ENCODE results near the gene RHEX. TPM values are rescaled to one million over a fixed set of nuclear protein-coding genes. Genes with fewer than 3 reads are reported as not detected.

RHEX gene
- total RNA-seq, 1 donor from 2014 or later, result 34.8 TPM

DNA sequence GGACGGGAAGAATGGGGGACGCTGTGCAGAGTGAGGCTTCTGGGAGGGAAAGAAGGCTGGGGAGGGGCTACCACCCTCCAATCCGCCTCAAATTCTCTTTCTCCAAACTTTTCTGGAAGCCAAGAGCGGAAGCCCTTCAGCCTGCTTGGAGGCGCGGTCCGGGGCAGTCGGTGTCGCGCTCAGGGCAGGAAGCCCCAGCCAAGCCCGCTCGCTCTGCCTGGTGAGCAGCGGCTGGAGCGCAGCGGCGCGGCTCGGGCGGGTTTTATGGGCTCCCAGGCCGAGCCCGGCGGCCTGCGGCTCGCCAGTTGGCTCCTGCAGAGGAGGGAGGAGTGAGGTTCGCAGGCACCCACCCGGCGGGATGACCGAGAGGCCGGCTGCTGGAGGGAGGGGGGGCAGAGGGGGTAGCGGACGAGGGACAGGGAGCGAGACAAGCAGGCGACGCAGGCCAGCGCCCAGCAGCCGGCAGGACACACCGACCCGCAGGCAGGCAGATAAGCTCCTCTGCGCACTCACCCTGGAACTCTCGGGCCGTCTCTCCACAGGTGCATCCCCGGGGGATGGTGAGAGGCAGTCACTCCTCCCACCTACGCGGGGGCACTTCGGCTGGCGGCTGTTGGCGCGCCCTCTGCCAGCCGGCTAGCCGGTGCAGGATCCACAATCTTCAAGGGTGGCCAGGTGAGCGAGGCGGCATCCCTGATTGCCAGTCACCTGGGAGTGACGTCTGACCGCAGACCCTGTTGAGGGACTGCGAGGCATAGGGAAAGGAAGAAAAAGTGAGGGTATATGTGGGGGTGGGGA is 64.4 kb downstream of the RHEX start, which contains the start of gene AVPR1B:
TSS of gene AVPR1B (minus strand) at position 238 of the 798 bp plus-strand sequence. CDS start 498 bp downstream, outside the sequence.
- Mint-ChIP-seq H3K27me3 (peaks cover 22% of the 10 kb centered on the region), H3K27ac (peak within 1 kb of the TSS; percentile 50), H3K4me1 (peaks cover 13% of the 10 kb centered on the region), H3K4me3 (peak within 1 kb of the TSS; percentile 77), H3K9me3 (peaks cover 12% of the 10 kb centered on the region), H3K36me3 (ENCODE audit: low read depth) (no peaks in the 10 kb centered on the region)
- ATAC-seq (ENCODE audit: low read depth) (peak; percentile 88), DNase-seq (peak; percentile 49)
- intact Hi-C loops (cut with micrococcal nuclease), result loop anchor here (5.0 kb wide), 1 partner anchor 405 kb away; no protein-coding TSS in a partner anchor
- no peak for TF ChIP-seq CTCF (IDR thresholded peaks at IDR 0.05)
- CTCF ChIA-PET, result interaction anchor here (0.6 to 1.5 kb wide), 5 partner anchors 87 to 198 kb away, joined by 3 to 5 read pairs (median 3); no protein-coding TSS in a partner anchor
- POLR2A ChIA-PET, result interaction anchor here (0.5 kb wide), 1 partner anchor 325 kb away, joined by 4 read pairs; no protein-coding TSS in a partner anchor

GRCh38 chr1:206120406-206120805 is 67.4 kb downstream of the RHEX start:
- DNase-seq, result no peak
- Mint-ChIP-seq H3K9me3 (peaks cover 16% of the 10 kb centered on the region), H3K4me3 (no peak overlapping the region), H3K4me1 (peaks cover 13% of the 10 kb centered on the region), H3K36me3 (ENCODE audit: low read depth) (no peaks in the 10 kb centered on the region), H3K27ac (no peak overlapping the region), H3K27me3 (peaks cover 32% of the 10 kb centered on the region)
- no peak for ATAC-seq (ENCODE audit: low read depth)
- no peak for TF ChIP-seq CTCF (IDR thresholded peaks at IDR 0.05)
- ChIA-PET CTCF (no interaction called here), POLR2A (no interaction called here)
- intact Hi-C loops (cut with micrococcal nuclease), result no loop called here

- Mint-ChIP-seq H3K36me3 (ENCODE audit: low read depth) (no peaks in the 10 kb centered on the region), H3K9me3 (peaks cover 16% of the 10 kb centered on the region), H3K4me1 (peaks cover 13% of the 10 kb centered on the region), H3K4me3 (no peak overlapping the region), H3K27me3 (peaks cover 33% of the 10 kb centered on the region), H3K27ac (no peak overlapping the region)
- TF ChIP-seq CTCF (IDR thresholded peaks at IDR 0.05), result no peak
- POLR2A ChIA-PET, result no interaction called here
- CTCF ChIA-PET, result no interaction called here
- no peak for ATAC-seq (ENCODE audit: low read depth)
- no peak for DNase-seq
- intact Hi-C loops (cut with micrococcal nuclease), result no loop called here
Measured at GRCh38 chr1:206121269-206121668, 68.3 kb downstream of the RHEX start.

GRCh38 chr1:206122686-206123085 is 69.7 kb downstream of the RHEX start:
- Mint-ChIP-seq H3K4me3 (no peak overlapping the region), H3K4me1 (peaks cover 5% of the 10 kb centered on the region), H3K27me3 (peaks cover 41% of the 10 kb centered on the region), H3K27ac (no peak overlapping the region), H3K36me3 (ENCODE audit: low read depth) (no peaks in the 10 kb centered on the region), H3K9me3 (peaks cover 16% of the 10 kb centered on the region)
- DNase-seq (no peak), ATAC-seq (ENCODE audit: low read depth) (no peak)
- CTCF ChIA-PET, result no interaction called here
- intact Hi-C loops (cut with micrococcal nuclease), result no loop called here
- POLR2A ChIA-PET, result no interaction called here
- no peak for TF ChIP-seq CTCF (IDR thresholded peaks at IDR 0.05)

- CTCF ChIA-PET, result no interaction called here
- H3K27ac Mint-ChIP-seq, result no peak overlapping the region
- H3K36me3 Mint-ChIP-seq (ENCODE audit: low read depth), result no peaks in the 10 kb centered on the region
- ATAC-seq (ENCODE audit: low read depth) (no peak), DNase-seq (no peak)
- peaks cover 29% of the 10 kb centered on the region for H3K27me3 Mint-ChIP-seq
- POLR2A ChIA-PET, result no interaction called here
- H3K4me1 Mint-ChIP-seq, result no peaks in the 10 kb centered on the region
- no peak overlapping the region for H3K4me3 Mint-ChIP-seq
- TF ChIP-seq CTCF (IDR thresholded peaks at IDR 0.05), result no peak
- intact Hi-C loops (cut with micrococcal nuclease), result no loop called here
- peaks cover 13% of the 10 kb centered on the region for H3K9me3 Mint-ChIP-seq
Measured at GRCh38 chr1:206125346-206125745, 72.4 kb downstream of the RHEX start.
